Stimulated activated naive B cell treated with anti-CD40 and anti-IgM and Interleukin-4, amounts not matched to agents 10 μg/mL and 1 μg/mL and 100 μg/mL, for 72 hours (primary cell): Measurements from ENCODE around the gene RPA1.
"Not testable (repeated sequence)": the region's sequence is repeated elsewhere in the genome, so short reads cannot be mapped to it uniquely, and the experiment has no call there.

Source experiments
- ATAC-seq, 2 donors: fragments of 150-1000 bp; cut with Tn5 transposase; replicated peaks; 2 replicates each; pipeline ENCODE4 v1.10.0; 2021; ENCODE audit warnings: moderate library complexity in 1 of 2
- DNase-seq: peaks from one replicate; pipeline ENCODE4 v3.0.0; 2021
- H3K27ac Mint-ChIP-seq: one replicate; pipeline ENCODE4 v1.8.0; 2022; ENCODE audit warnings: mild to moderate bottlenecking, mixed read lengths
- H3K27me3 Mint-ChIP-seq, 2 donors: one replicate each; pipeline ENCODE4 v1.8.0; 2022; ENCODE audit warnings: mixed read lengths in 2 of 2
- H3K36me3 Mint-ChIP-seq, 2 donors: one replicate each; pipeline ENCODE4 v1.8.0; 2022; ENCODE audit warnings: mixed read lengths in 2 of 2, mild to moderate bottlenecking in 1 of 2
- H3K4me1 Mint-ChIP-seq, 2 donors: one replicate each; pipeline ENCODE4 v1.8.0; 2022; ENCODE audit warnings: mixed read lengths in 2 of 2, mild to moderate bottlenecking in 1 of 2
- H3K4me3 Mint-ChIP-seq, 2 donors: one replicate each; pipeline ENCODE4 v1.8.0; 2022; ENCODE audit warnings: mild to moderate bottlenecking in 2 of 2, mixed read lengths in 2 of 2, moderate library complexity in 1 of 2
- H3K9me3 Mint-ChIP-seq, 2 donors: one replicate each; pipeline ENCODE4 v1.8.0; 2022; ENCODE audit warnings: mixed read lengths in 2 of 2, mild to moderate bottlenecking in 1 of 2

Gene RPA1

GRCh38 chr17:1843947-1844346, 14.1 kb downstream of the RPA1 start:
- H3K27ac Mint-ChIP-seq = no peak overlapping the region
- peaks cover 0 to 6% of the 10 kb centered on the region in 2 donors for H3K4me1 Mint-ChIP-seq
- peaks cover 21 to 43% of the 10 kb centered on the region in 2 donors for H3K36me3 Mint-ChIP-seq

GRCh38 chr17:1847191-1847590, 17.4 kb downstream of the RPA1 start:
- Mint-ChIP-seq H3K27me3 (no peaks in the 10 kb centered on the region), H3K36me3 (peaks cover 32 to 52% of the 10 kb centered on the region in 2 donors), H3K4me1 (peaks cover 4 to 6% of the 10 kb centered on the region in 2 donors), H3K4me3 (no peak overlapping the region), H3K27ac (no peak overlapping the region), H3K9me3 (no peaks in the 10 kb centered on the region)
- ATAC-seq (no peak), DNase-seq (no peak)

More at GRCh38 chr17:1843947-1844346, 14.1 kb downstream of the RPA1 start:
- H3K27me3 Mint-ChIP-seq = no peaks in the 10 kb centered on the region
- ATAC-seq (no peak), DNase-seq (no peak)
- H3K9me3 Mint-ChIP-seq = no peaks in the 10 kb centered on the region
- H3K4me3 Mint-ChIP-seq = no peak overlapping the region

- no peaks in the 10 kb centered on the region for H3K9me3 Mint-ChIP-seq
- DNase-seq = no peak
- peaks cover 6 to 10% of the 10 kb centered on the region in 2 donors for H3K4me1 Mint-ChIP-seq
- peaks cover 33 to 36% of the 10 kb centered on the region in 2 donors for H3K36me3 Mint-ChIP-seq
- H3K4me3 Mint-ChIP-seq = no peak overlapping the region
- peak; percentile 65 to 82 for ATAC-seq
- H3K27ac Mint-ChIP-seq = peak overlapping the region; percentile 2
- H3K27me3 Mint-ChIP-seq = no peaks in the 10 kb centered on the region
These were observed 22.5 kb downstream of the RPA1 start for GRCh38 chr17:1852327-1852726.

- no peaks in the 10 kb centered on the region for H3K9me3 Mint-ChIP-seq
- H3K4me1 Mint-ChIP-seq = peaks cover 6 to 10% of the 10 kb centered on the region in 2 donors
- no peak overlapping the region for H3K27ac Mint-ChIP-seq
- no peak overlapping the region for H3K4me3 Mint-ChIP-seq
- ATAC-seq (no peak), DNase-seq (no peak)
- no peaks in the 10 kb centered on the region for H3K27me3 Mint-ChIP-seq
- H3K36me3 Mint-ChIP-seq = peaks cover 33% of the 10 kb centered on the region in 2 donors
These were observed 23.9 kb downstream of the RPA1 start for GRCh38 chr17:1853698-1854097.

GRCh38 chr17:1856462-1856861, 26.7 kb downstream of the RPA1 start:
- Mint-ChIP-seq H3K4me1 (peaks cover 6 to 10% of the 10 kb centered on the region in 2 donors), H3K36me3 (peaks cover 39 to 47% of the 10 kb centered on the region in 2 donors)
- not testable (repeated sequence) for ATAC-seq, H3K27ac Mint-ChIP-seq, DNase-seq, H3K9me3 Mint-ChIP-seq, H3K27me3 Mint-ChIP-seq, H3K4me3 Mint-ChIP-seq

- Mint-ChIP-seq H3K36me3 (peaks cover 21 to 26% of the 10 kb centered on the region in 2 donors), H3K9me3 (no peaks in the 10 kb centered on the region)
These were observed 31.2 kb downstream of the RPA1 start for GRCh38 chr17:1860978-1861377.

GRCh38 chr17:1861391-1862010, 31.7 kb downstream of the RPA1 start:
- H3K4me1 Mint-ChIP-seq = no peaks in the 10 kb centered on the region
- no peak overlapping the region for H3K27ac Mint-ChIP-seq
- H3K4me3 Mint-ChIP-seq = no peak overlapping the region
- DNase-seq (no peak), ATAC-seq (no peak)
- H3K9me3 Mint-ChIP-seq = no peaks in the 10 kb centered on the region
- H3K27me3 Mint-ChIP-seq = no peaks in the 10 kb centered on the region
- H3K36me3 Mint-ChIP-seq = peaks cover 21 to 26% of the 10 kb centered on the region in 2 donors

More at GRCh38 chr17:1860978-1861377, 31.2 kb downstream of the RPA1 start:
- Mint-ChIP-seq H3K27me3 (no peaks in the 10 kb centered on the region), H3K27ac (no peak overlapping the region), H3K4me3 (no peak overlapping the region), H3K4me1 (no peaks in the 10 kb centered on the region)
- no peak for DNase-seq
- ATAC-seq = no peak

GRCh38 chr17:1865252-1866037, 35.6 kb downstream of the RPA1 start:
- H3K27me3 Mint-ChIP-seq = no peaks in the 10 kb centered on the region
- H3K9me3 Mint-ChIP-seq = no peaks in the 10 kb centered on the region
- H3K4me3 Mint-ChIP-seq = no peak overlapping the region
- ATAC-seq = peak; percentile 44 to 57
- H3K36me3 Mint-ChIP-seq = peaks cover 21 to 22% of the 10 kb centered on the region in 2 donors
- H3K27ac Mint-ChIP-seq = no peak overlapping the region
- H3K4me1 Mint-ChIP-seq = no peaks in the 10 kb centered on the region
- DNase-seq = peak; percentile 5

GRCh38 chr17:1867307-1867706, 37.5 kb downstream of the RPA1 start:
- no peaks in the 10 kb centered on the region for H3K9me3 Mint-ChIP-seq
- H3K27me3 Mint-ChIP-seq = no peaks in the 10 kb centered on the region
- no peaks in the 10 kb centered on the region for H3K4me1 Mint-ChIP-seq
- H3K27ac Mint-ChIP-seq = no peak overlapping the region
- H3K4me3 Mint-ChIP-seq = no peak overlapping the region
- no peak for DNase-seq
- peaks cover 13 to 20% of the 10 kb centered on the region in 2 donors for H3K36me3 Mint-ChIP-seq
- no peak for ATAC-seq

GRCh38 chr17:1868090-1868489, 38.3 kb downstream of the RPA1 start:
- H3K27ac Mint-ChIP-seq = no peak overlapping the region
- peaks cover 14 to 24% of the 10 kb centered on the region in 2 donors for H3K36me3 Mint-ChIP-seq

GRCh38 chr17:1870592-1870991, 40.8 kb downstream of the RPA1 start:
- H3K27me3 Mint-ChIP-seq = no peaks in the 10 kb centered on the region
- H3K36me3 Mint-ChIP-seq = peaks cover 21 to 47% of the 10 kb centered on the region in 2 donors
- DNase-seq (no peak), ATAC-seq (no peak)
- no peak overlapping the region for H3K4me3 Mint-ChIP-seq
- H3K4me1 Mint-ChIP-seq = peaks cover 0 to 3% of the 10 kb centered on the region in 2 donors
- H3K27ac Mint-ChIP-seq = no peak overlapping the region
- no peaks in the 10 kb centered on the region for H3K9me3 Mint-ChIP-seq

More at GRCh38 chr17:1868090-1868489, 38.3 kb downstream of the RPA1 start:
- no peaks in the 10 kb centered on the region for H3K27me3 Mint-ChIP-seq
- H3K9me3 Mint-ChIP-seq = no peaks in the 10 kb centered on the region
- DNase-seq (no peak), ATAC-seq (no peak)
- H3K4me3 Mint-ChIP-seq = no peak overlapping the region
- no peaks in the 10 kb centered on the region for H3K4me1 Mint-ChIP-seq

GRCh38 chr17:1871756-1872155, 42.0 kb downstream of the RPA1 start:
- H3K4me1 Mint-ChIP-seq = peaks cover 0 to 3% of the 10 kb centered on the region in 2 donors
- no peaks in the 10 kb centered on the region for H3K27me3 Mint-ChIP-seq
- no peak overlapping the region for H3K27ac Mint-ChIP-seq
- H3K9me3 Mint-ChIP-seq = no peaks in the 10 kb centered on the region
- H3K4me3 Mint-ChIP-seq = no peak overlapping the region
- DNase-seq (no peak), ATAC-seq (no peak)
- peaks cover 24 to 50% of the 10 kb centered on the region in 2 donors for H3K36me3 Mint-ChIP-seq

GRCh38 chr17:1872254-1872653, 42.4 kb downstream of the RPA1 start:
- no peak overlapping the region for H3K27ac Mint-ChIP-seq
- H3K36me3 Mint-ChIP-seq = peaks cover 29 to 51% of the 10 kb centered on the region in 2 donors
- ATAC-seq (no peak), DNase-seq (no peak)
- no peaks in the 10 kb centered on the region for H3K9me3 Mint-ChIP-seq
- no peak overlapping the region for H3K4me3 Mint-ChIP-seq
- H3K27me3 Mint-ChIP-seq = no peaks in the 10 kb centered on the region
- H3K4me1 Mint-ChIP-seq = peaks cover 0 to 3% of the 10 kb centered on the region in 2 donors

- Mint-ChIP-seq H3K4me3 (no peak overlapping the region), H3K27ac (no peak overlapping the region), H3K27me3 (no peaks in the 10 kb centered on the region), H3K9me3 (no peaks in the 10 kb centered on the region), H3K36me3 (peaks cover 26 to 53% of the 10 kb centered on the region in 2 donors), H3K4me1 (peaks cover 0 to 3% of the 10 kb centered on the region in 2 donors)
- ATAC-seq = no peak
- no peak for DNase-seq
These were observed 43.2 kb downstream of the RPA1 start for GRCh38 chr17:1872976-1873375.

GRCh38 chr17:1873418-1873817, 43.6 kb downstream of the RPA1 start:
- H3K36me3 Mint-ChIP-seq = peaks cover 28 to 54% of the 10 kb centered on the region in 2 donors
- H3K27ac Mint-ChIP-seq = no peak overlapping the region
- peaks cover 0 to 3% of the 10 kb centered on the region in 2 donors for H3K4me1 Mint-ChIP-seq
- ATAC-seq = no peak
- H3K27me3 Mint-ChIP-seq = no peaks in the 10 kb centered on the region
- H3K9me3 Mint-ChIP-seq = no peaks in the 10 kb centered on the region
- DNase-seq = no peak
- no peak overlapping the region for H3K4me3 Mint-ChIP-seq
